ENCODE data around the gene SPON2.

Gene SPON2

GRCh38 chr4:1150875-1151274 is 21.5 kb downstream of the SPON2 start:
- POLR2A ChIA-PET = no interaction called here

GRCh38 chr4:1139860-1140259 is 32.5 kb downstream of the SPON2 start:
- CTCF ChIA-PET = interaction anchor here (1.1 to 1.6 kb wide), 3 partner anchors 9 to 128 kb away, joined by 3 to 5 read pairs (median 3); no protein-coding TSS in a partner anchor
- POLR2A ChIA-PET = no interaction called here

More at GRCh38 chr4:1150875-1151274, 21.5 kb downstream of the SPON2 start:
- no peak for TF ChIP-seq CTCF (IDR thresholded peaks at IDR 0.05; ENCODE audit: control extremely low read depth, extremely low read depth, low read depth, missing control alignments)
- CTCF ChIA-PET = interaction anchor here (0.8 to 2.9 kb wide), 4 partner anchors 16 to 117 kb away, joined by 3 to 11 read pairs (median 4); no protein-coding TSS in a partner anchor
- DNase-seq (ENCODE audit: extremely low spot score) = no peak

GRCh38 chr4:1137850-1138249 is 34.5 kb downstream of the SPON2 start:
- no peak for TF ChIP-seq CTCF (IDR thresholded peaks at IDR 0.05; ENCODE audit: control extremely low read depth, extremely low read depth, low read depth, missing control alignments)
- DNase-seq (ENCODE audit: extremely low spot score) = no peak
- POLR2A ChIA-PET = interaction anchor here (1.1 kb wide), 1 partner anchor 209 kb away, joined by 3 read pairs; the partner anchor contains the start of gene UVSSA
- CTCF ChIA-PET = interaction anchor here (0.7 to 2.8 kb wide), 6 partner anchors 10 to 213 kb away, joined by 3 to 12 read pairs (median 4); no protein-coding TSS in a partner anchor

More at GRCh38 chr4:1139860-1140259, 32.5 kb downstream of the SPON2 start:
- no peak for DNase-seq (ENCODE audit: extremely low spot score)
- TF ChIP-seq CTCF (IDR thresholded peaks at IDR 0.05; ENCODE audit: control extremely low read depth, extremely low read depth, low read depth, missing control alignments) = no peak

- DNase-seq (ENCODE audit: extremely low spot score) = no peak
- ChIA-PET CTCF (interaction anchor here (0.7 to 2.8 kb wide), 6 partner anchors 10 to 214 kb away, joined by 3 to 12 read pairs (median 4); no protein-coding TSS in a partner anchor), POLR2A (interaction anchor here (1.1 kb wide), 1 partner anchor 210 kb away, joined by 3 read pairs; the partner anchor contains the start of gene UVSSA)
- no peak for TF ChIP-seq CTCF (IDR thresholded peaks at IDR 0.05; ENCODE audit: control extremely low read depth, extremely low read depth, low read depth, missing control alignments)
Observed at GRCh38 chr4:1137063-1137776, 35.2 kb downstream of the SPON2 start.

- TF ChIP-seq CTCF (IDR thresholded peaks at IDR 0.05; ENCODE audit: control extremely low read depth, extremely low read depth, low read depth, missing control alignments) = no peak
- POLR2A ChIA-PET = no interaction called here
- CTCF ChIA-PET = interaction anchor here (0.9 to 2.8 kb wide), 4 partner anchors 9 to 215 kb away, joined by 3 to 12 read pairs (median 6); no protein-coding TSS in a partner anchor
- DNase-seq (ENCODE audit: extremely low spot score) = no peak
Observed at GRCh38 chr4:1136048-1136447, 36.3 kb downstream of the SPON2 start.

GRCh38 chr4:1133033-1133432 is 39.4 kb downstream of the SPON2 start:
- TF ChIP-seq CTCF (IDR thresholded peaks at IDR 0.05; ENCODE audit: control extremely low read depth, extremely low read depth, low read depth, missing control alignments) = no peak
- POLR2A ChIA-PET = no interaction called here
- DNase-seq (ENCODE audit: extremely low spot score) = no peak
- CTCF ChIA-PET = interaction anchor here (1.0 to 4.2 kb wide), 7 partner anchors 12 to 223 kb away, joined by 3 to 25 read pairs (median 8); partner anchors contain the start of gene UVSSA
